HL-60 (cell line): ENCODE measurements around the gene HSD17B4.

ENCODE experiments used
- CTCF ChIP-seq: IDR thresholded peaks from one replicate; pipeline ENCODE4 v1.5.1; 2011; ENCODE audit warnings: low read length, control low read depth, inconsistent platforms; ENCODE audit not compliant: insufficient read depth
- REST ChIP-seq: IDR thresholded peaks from 2 replicates; pipeline ENCODE4 v1.6.1; 2012; ENCODE audit warnings: low read depth; ENCODE audit not compliant: insufficient replicate concordance
- SPI1 ChIP-seq: IDR thresholded peaks from 2 replicates; pipeline ENCODE4 v1.6.1; 2012; ENCODE audit warnings: low read depth, mild to moderate bottlenecking, borderline replicate concordance

- TF ChIP-seq REST = no peak
- no peak for TF ChIP-seq CTCF
- TF ChIP-seq SPI1 = no peak
Observed at GRCh38 chr5:119570910-119571309, 118.6 kb downstream of the HSD17B4 start.
